HUDEP-2 (cell line): ENCODE measurements around the gene RMI1.
"Not testable (repeated sequence)": the region's sequence is repeated elsewhere in the genome, so short reads cannot be mapped to it uniquely, and the experiment has no call there.

Experiments
- DNase-seq, 76 experiments: peaks; one replicate each; lab custom pipeline; 2025; ENCODE audit not compliant: unreplicated experiment in 76 of 76; lab: John Stamatoyannopoulos, UW

The RMI1 gene

GRCh38 chr9:83980395-83981125 lies at the start of gene RMI1:
RMI1 (plus strand) TSS chr9:83980805; CDS start chr9:84000987, 20,182 bp downstream.
- DNase-seq: peak; percentile 65 to 99 (median 97)

GRCh38 chr9:83930881-83931280 lies 49.7 kb upstream of the RMI1 start:
- no peak for DNase-seq

- no peak for DNase-seq
Observed at GRCh38 chr9:83932011-83932410, 48.6 kb upstream of the RMI1 start.

- no peak for DNase-seq
Observed at GRCh38 chr9:83932851-83933250, 47.8 kb upstream of the RMI1 start.

GRCh38 chr9:83933790-83934189 lies 46.8 kb upstream of the RMI1 start:
- DNase-seq: no peak

GRCh38 chr9:83934569-83935275 lies 45.9 kb upstream of the RMI1 start:
- no peak for DNase-seq

- no peak for DNase-seq
Observed at GRCh38 chr9:83935276-83935935, 45.2 kb upstream of the RMI1 start.

- DNase-seq: no peak
Observed at GRCh38 chr9:83936523-83936922, 44.1 kb upstream of the RMI1 start.

- peak in 35 of 76 experiments; percentile 5 to 70 (median 42) for DNase-seq
Observed at GRCh38 chr9:83937861-83938455, 42.6 kb upstream of the RMI1 start.

- DNase-seq: no peak
Observed at GRCh38 chr9:83940590-83941303, 39.9 kb upstream of the RMI1 start.

- DNase-seq: not testable (repeated sequence)
Observed at GRCh38 chr9:83948096-83948495, 32.5 kb upstream of the RMI1 start.

GRCh38 chr9:83956086-83956435 lies 24.5 kb upstream of the RMI1 start:
- peak in 41 of 76 experiments; percentile 15 to 71 (median 42) for DNase-seq

GRCh38 chr9:83956436-83957247 lies 24.0 kb upstream of the RMI1 start:
- DNase-seq: peak in 75 of 76 experiments; percentile 9 to 78 (median 64)

GRCh38 chr9:83957248-83957513 lies 23.4 kb upstream of the RMI1 start:
- DNase-seq: no peak

- no peak for DNase-seq
Observed at GRCh38 chr9:83959061-83959460, 21.5 kb upstream of the RMI1 start.

- no peak for DNase-seq
Observed at GRCh38 chr9:83960991-83961390, 19.6 kb upstream of the RMI1 start.

GRCh38 chr9:83962165-83962564 lies 18.4 kb upstream of the RMI1 start:
- peak in 1 of 76 experiments; percentile 9 for DNase-seq

GRCh38 chr9:83964973-83965349 lies 15.6 kb upstream of the RMI1 start:
- no peak for DNase-seq

- peak in 4 of 76 experiments; percentile 5 to 19 (median 14) for DNase-seq
Observed at GRCh38 chr9:83965350-83966208, 15.0 kb upstream of the RMI1 start.
